Activated CD4-positive, alpha-beta T cell treated with anti-CD3 and anti-CD28 coated beads for 24 hours (primary cell): ENCODE data around the gene MYO1H.
A peak's percentile ranks its signal among the peaks of the same experiment; 100 is the strongest.
"Not testable (repeated sequence)": the region's sequence is repeated elsewhere in the genome, so short reads cannot be mapped to it uniquely, and the experiment has no call there.

ENCODE experiments used
- DNase-seq, 2 donors: peaks; one replicate each; pipeline ENCODE4 v3.0.0-alpha.2; 2020; ENCODE audit warnings: low read depth in 2 of 2

The MYO1H gene

GRCh38 chr12:109473526-109474270, 126.0 kb downstream of the MYO1H start:
- DNase-seq, result not testable (repeated sequence)

GRCh38 chr12:109475121-109475520, 127.4 kb downstream of the MYO1H start:
- DNase-seq, result no peak

GRCh38 chr12:109475993-109476806, 128.5 kb downstream of the MYO1H start:
- DNase-seq, result no peak

GRCh38 chr12:109476807-109477184, 129.1 kb downstream of the MYO1H start:
- no peak for DNase-seq

GRCh38 chr12:109477185-109477962, 129.7 kb downstream of the MYO1H start, which contains the start of the genes KCTD10 and UBE3B:
KCTD10 (minus strand) TSS chr12:109477300; CDS start chr12:109477262, 38 bp downstream.
UBE3B (plus strand) TSS chr12:109477634; CDS start chr12:109483552, 5,918 bp downstream.
- DNase-seq, result peak; percentile 72 to 77

- no peak for DNase-seq
Measured at GRCh38 chr12:109477963-109478315, 130.2 kb downstream of the MYO1H start.

- DNase-seq, result no peak
Measured at GRCh38 chr12:109479761-109480160, 132.1 kb downstream of the MYO1H start.

GRCh38 chr12:109480356-109480755, 132.7 kb downstream of the MYO1H start:
- DNase-seq, result no peak

GRCh38 chr12:109481863-109482262, 134.2 kb downstream of the MYO1H start:
- no peak for DNase-seq

GRCh38 chr12:109482491-109482890, 134.8 kb downstream of the MYO1H start:
- DNase-seq, result no peak

- DNase-seq, result no peak
Measured at GRCh38 chr12:109482894-109483293, 135.2 kb downstream of the MYO1H start.

- no peak for DNase-seq
Measured at GRCh38 chr12:109483346-109483745, 135.6 kb downstream of the MYO1H start.

- no peak for DNase-seq
Measured at GRCh38 chr12:109485201-109485600, 137.5 kb downstream of the MYO1H start.

- DNase-seq, result no peak
Measured at GRCh38 chr12:109487181-109488050, 139.7 kb downstream of the MYO1H start.

- DNase-seq, result no peak
Measured at GRCh38 chr12:109488051-109488665, 140.5 kb downstream of the MYO1H start.

GRCh38 chr12:109489016-109489954, 141.6 kb downstream of the MYO1H start:
- DNase-seq, result no peak

GRCh38 chr12:109489955-109490565, 142.4 kb downstream of the MYO1H start:
- no peak for DNase-seq

- DNase-seq, result no peak
Measured at GRCh38 chr12:109491671-109492070, 144.0 kb downstream of the MYO1H start.

- DNase-seq, result no peak
Measured at GRCh38 chr12:109492371-109492770, 144.7 kb downstream of the MYO1H start.
